ENCODE data around the gene OVOL2.

DNA sequence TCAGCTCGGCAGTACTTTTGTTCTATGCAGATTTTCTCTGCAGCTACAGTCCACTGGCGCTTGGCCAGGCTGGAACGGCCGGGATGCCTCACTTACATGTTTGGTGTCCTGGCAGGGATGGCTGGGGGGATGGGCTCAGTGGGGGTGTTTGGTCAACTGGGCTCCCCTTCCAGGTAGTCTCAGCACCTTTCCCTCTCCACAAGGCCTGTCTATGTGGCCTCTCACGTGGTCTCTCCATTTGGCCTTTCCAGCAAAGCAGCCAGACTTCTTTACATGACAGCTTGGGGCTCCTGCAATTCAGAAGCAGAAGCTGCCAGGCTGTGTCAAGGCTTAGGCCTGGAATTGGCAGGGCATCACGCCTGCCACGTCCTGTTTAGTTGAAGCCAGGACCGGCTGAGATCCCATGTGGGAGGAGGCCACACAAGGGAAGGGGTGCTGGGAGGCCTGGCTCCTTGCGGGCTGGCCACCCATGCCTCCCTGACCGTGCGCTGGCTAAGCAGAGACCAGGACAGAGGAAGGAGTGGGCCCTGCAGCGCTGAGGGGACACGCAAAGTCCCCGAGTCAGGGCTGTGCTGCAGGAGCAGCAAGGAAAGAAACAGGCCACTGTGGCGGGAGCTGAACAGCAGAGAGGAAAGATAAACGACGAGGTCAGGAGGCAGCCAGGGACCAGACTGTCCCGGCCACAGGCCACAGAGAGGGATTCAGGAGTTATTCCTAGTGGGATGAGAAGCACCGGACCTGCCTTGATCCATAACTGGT, 50.0 kb downstream of the OVOL2 start:
- TF ChIP-seq, protein P1, sequence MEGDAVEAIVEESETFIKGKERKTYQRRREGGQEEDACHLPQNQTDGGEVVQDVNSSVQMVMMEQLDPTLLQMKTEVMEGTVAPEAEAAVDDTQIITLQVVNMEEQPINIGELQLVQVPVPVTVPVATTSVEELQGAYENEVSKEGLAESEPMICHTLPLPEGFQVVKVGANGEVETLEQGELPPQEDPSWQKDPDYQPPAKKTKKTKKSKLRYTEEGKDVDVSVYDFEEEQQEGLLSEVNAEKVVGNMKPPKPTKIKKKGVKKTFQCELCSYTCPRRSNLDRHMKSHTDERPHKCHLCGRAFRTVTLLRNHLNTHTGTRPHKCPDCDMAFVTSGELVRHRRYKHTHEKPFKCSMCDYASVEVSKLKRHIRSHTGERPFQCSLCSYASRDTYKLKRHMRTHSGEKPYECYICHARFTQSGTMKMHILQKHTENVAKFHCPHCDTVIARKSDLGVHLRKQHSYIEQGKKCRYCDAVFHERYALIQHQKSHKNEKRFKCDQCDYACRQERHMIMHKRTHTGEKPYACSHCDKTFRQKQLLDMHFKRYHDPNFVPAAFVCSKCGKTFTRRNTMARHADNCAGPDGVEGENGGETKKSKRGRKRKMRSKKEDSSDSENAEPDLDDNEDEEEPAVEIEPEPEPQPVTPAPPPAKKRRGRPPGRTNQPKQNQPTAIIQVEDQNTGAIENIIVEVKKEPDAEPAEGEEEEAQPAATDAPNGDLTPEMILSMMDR (conservative IDR thresholded peaks at IDR 0.05; ENCODE audit: low read length) = no peak
- no peak for TF ChIP-seq EZH2phosphoT487 (IDR thresholded peaks at IDR 0.05; ENCODE audit: borderline replicate concordance, low read depth, low read length)
